WTC11 (cell line): ENCODE data around the gene KCNMA1. TPM values are rescaled to one million over a fixed set of nuclear protein-coding genes. Genes with fewer than 3 reads are reported as not detected.

Experiments
- ATAC-seq: fragments of 200-7000 bp; cut with Tn5 transposase; 2 replicates; pipeline ENCODE4 v1.10.0; 2021; ENCODE audit warnings: mild to moderate bottlenecking, moderate library complexity
- CTCF ChIA-PET: fragments of 300-600 bp; sonication (Branson Sonifier 250); formaldehyde crosslinking; loops from one replicate; lab custom pipeline; 2021; ENCODE audit warnings: antibody characterized with exemption; lab: Charles Lee
- POLR2A ChIA-PET: fragments of 350-600 bp; sonication (Branson Sonifier 250); formaldehyde crosslinking; loops from one replicate; lab custom pipeline; 2021; ENCODE audit warnings: antibody characterized with exemption; lab: Charles Lee
- DNase-seq: peaks from one replicate; pipeline ENCODE4 v3.0.0; 2021; ENCODE audit warnings: low spot score
- H3K27ac Mint-ChIP-seq: 2 replicates; pipeline ENCODE4 v1.8.0; 2021; ENCODE audit warnings: mixed read lengths
- H3K27me3 Mint-ChIP-seq: 2 replicates; pipeline ENCODE4 v1.8.0; 2021; ENCODE audit warnings: low read depth, mild to moderate bottlenecking, moderate library complexity, mixed read lengths
- H3K36me3 Mint-ChIP-seq: 2 replicates; pipeline ENCODE4 v1.8.0; 2021; ENCODE audit warnings: mixed read lengths
- H3K4me1 Mint-ChIP-seq: 2 replicates; pipeline ENCODE4 v1.8.0; 2022; ENCODE audit warnings: mixed read lengths
- H3K4me3 Mint-ChIP-seq: 2 replicates; pipeline ENCODE4 v1.8.0; 2021; ENCODE audit warnings: mild to moderate bottlenecking, moderate library complexity, mixed read lengths
- H3K9me3 Mint-ChIP-seq: 2 replicates; pipeline ENCODE4 v1.8.0; 2021; ENCODE audit warnings: mixed read lengths
- CBFB ChIP-seq: sonication (generic); formaldehyde crosslinking; IDR thresholded peaks from 2 replicates; pipeline ENCODE4 v1.8.1; 2022; ENCODE audit warnings: mild to moderate bottlenecking, low read depth, missing genetic modification reagents
- FOXP1 ChIP-seq: sonication (generic); formaldehyde crosslinking; IDR thresholded peaks from 2 replicates; pipeline ENCODE4 v1.8.0; 2022; ENCODE audit warnings: missing genetic modification reagents, mild to moderate bottlenecking, moderate library complexity, borderline replicate concordance
- GRHL2 ChIP-seq: fragments of 250-450 bp; sonication (Bioruptor Pico); IDR thresholded peaks from 2 replicates; pipeline ENCODE4 v1.8.0; 2022; ENCODE audit warnings: mild to moderate bottlenecking, moderate library complexity; ENCODE audit not compliant: insufficient replicate concordance, severe bottlenecking
- HMGA2 ChIP-seq: fragments of 250-450 bp; sonication (Bioruptor Pico); IDR thresholded peaks from 2 replicates; pipeline ENCODE4 v1.4.0; 2021; ENCODE audit warnings: mild to moderate bottlenecking, moderate library complexity
- KAT7 ChIP-seq: sonication (generic); formaldehyde crosslinking; IDR thresholded peaks from 2 replicates; pipeline ENCODE4 v1.8.1; 2023; ENCODE audit warnings: missing genetic modification reagents, mild to moderate bottlenecking, borderline replicate concordance
- NR2C2 ChIP-seq: sonication (generic); formaldehyde crosslinking; IDR thresholded peaks from 2 replicates; pipeline ENCODE4 v1.8.0; 2022; ENCODE audit warnings: mild to moderate bottlenecking, missing genetic modification reagents
- OVOL2 ChIP-seq: fragments of 250-450 bp; sonication (Bioruptor Pico); IDR thresholded peaks from 2 replicates; pipeline ENCODE4 v1.9.0; 2021; ENCODE audit warnings: mild to moderate bottlenecking, borderline replicate concordance
- RORB ChIP-seq: fragments of 250-450 bp; sonication (Bioruptor Pico); IDR thresholded peaks from 2 replicates; pipeline ENCODE4 v1.9.0; 2021; ENCODE audit warnings: mild to moderate bottlenecking
- SMAD3 ChIP-seq: sonication (generic); formaldehyde crosslinking; IDR thresholded peaks from 2 replicates; pipeline ENCODE4 v1.8.0; 2022; ENCODE audit warnings: missing genetic modification reagents, mild to moderate bottlenecking, borderline replicate concordance
- TEAD1 ChIP-seq: sonication (generic); formaldehyde crosslinking; IDR thresholded peaks from 2 replicates; pipeline ENCODE4 v1.8.0; 2022; ENCODE audit warnings: mild to moderate bottlenecking, missing genetic modification reagents
- ZNF121 ChIP-seq: sonication (generic); formaldehyde crosslinking; IDR thresholded peaks from 2 replicates; pipeline ENCODE4 v1.8.0; 2023; ENCODE audit warnings: missing genetic modification reagents
- ZNF138 ChIP-seq: sonication (generic); formaldehyde crosslinking; conservative IDR thresholded peaks from 2 replicates; pipeline ENCODE4 v1.8.1; 2022; ENCODE audit warnings: mild to moderate bottlenecking, moderate library complexity, missing genetic modification reagents
- ZNF317 ChIP-seq: sonication (generic); formaldehyde crosslinking; IDR thresholded peaks from 2 replicates; pipeline ENCODE4 v1.8.1; 2023; ENCODE audit warnings: low read depth, mild to moderate bottlenecking, moderate library complexity, missing genetic modification reagents, borderline replicate concordance
- ZNF423 ChIP-seq: fragments of 250-450 bp; sonication (Bioruptor Pico); IDR thresholded peaks from 2 replicates; pipeline ENCODE4 v2.1.2; 2022; ENCODE audit warnings: mild to moderate bottlenecking, moderate library complexity
- ZNF671 ChIP-seq: fragments of 250-450 bp; sonication (Bioruptor Pico); IDR thresholded peaks from 2 replicates; pipeline ENCODE4 v1.8.0; 2021; ENCODE audit warnings: mild to moderate bottlenecking
- total RNA-seq: library from RNA; stranded (reverse); gene quantifications from 3 replicates; pipeline ENCODE4 v1.2.3, GENCODE V29; 2021
- TF ChIP-seq, protein P1 (sequence below): fragments of 250-450 bp; sonication (Bioruptor Pico); conservative IDR thresholded peaks from 2 replicates; pipeline ENCODE4 v1.9.0; 2021; ENCODE audit warnings: mild to moderate bottlenecking
- TF ChIP-seq, protein P2 (sequence below): fragments of 250-450 bp; sonication (Bioruptor Pico); IDR thresholded peaks from 2 replicates; pipeline ENCODE4 v1.8.0; 2021; ENCODE audit warnings: mild to moderate bottlenecking
- TF ChIP-seq, protein P3 (sequence below): fragments of 250-450 bp; sonication (Bioruptor Pico); IDR thresholded peaks from 2 replicates; pipeline ENCODE4 v1.9.0; 2021; ENCODE audit warnings: mild to moderate bottlenecking, borderline replicate concordance
- TF ChIP-seq, protein P4 (sequence below): sonication (generic); formaldehyde crosslinking; IDR thresholded peaks from 2 replicates; pipeline ENCODE4 v1.8.0; 2022; ENCODE audit warnings: mild to moderate bottlenecking, missing genetic modification reagents
- TF ChIP-seq, protein P5 (sequence below): sonication (generic); formaldehyde crosslinking; IDR thresholded peaks from 2 replicates; pipeline ENCODE4 v1.8.0; 2022; ENCODE audit warnings: mild to moderate bottlenecking, missing genetic modification reagents

KCNMA1 gene
- total RNA-seq, 1 experiment from 2014 or later, result 7.3 TPM

DNA sequence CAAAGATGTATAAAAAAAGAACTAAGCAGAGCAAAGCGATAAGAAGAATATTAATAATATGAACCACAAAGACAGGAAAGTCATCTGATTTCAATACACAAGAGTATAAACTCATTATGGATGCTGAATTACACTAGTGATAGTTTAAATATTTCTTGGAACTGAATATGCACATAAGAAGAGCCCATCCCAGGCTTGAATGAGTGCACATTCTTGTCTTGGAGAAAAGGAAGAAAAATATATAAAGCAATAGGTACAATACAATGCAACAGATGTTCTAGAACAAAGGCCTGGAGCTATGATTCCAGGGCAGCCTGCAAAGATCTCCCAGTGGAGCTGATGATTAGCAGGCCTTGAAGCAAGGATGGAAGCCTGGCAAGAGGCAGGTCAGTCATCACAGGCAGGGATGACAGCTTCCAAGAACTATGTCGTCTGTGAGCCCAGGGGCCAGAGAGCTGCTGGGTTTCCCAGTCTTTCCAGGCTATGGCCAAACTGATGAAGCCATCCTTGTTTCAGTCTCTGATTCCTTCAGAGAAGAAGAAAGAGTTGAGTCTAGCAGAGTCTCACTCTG, 277.6 kb downstream of the KCNMA1 start:
- no peak for ATAC-seq
- H3K9me3 Mint-ChIP-seq, result no peaks in the 10 kb centered on the region
- TF ChIP-seq ZNF317, result no peak
- no peak for TF ChIP-seq ZNF121 (CRISPR knock-in tag)
- TF ChIP-seq, protein P1, sequence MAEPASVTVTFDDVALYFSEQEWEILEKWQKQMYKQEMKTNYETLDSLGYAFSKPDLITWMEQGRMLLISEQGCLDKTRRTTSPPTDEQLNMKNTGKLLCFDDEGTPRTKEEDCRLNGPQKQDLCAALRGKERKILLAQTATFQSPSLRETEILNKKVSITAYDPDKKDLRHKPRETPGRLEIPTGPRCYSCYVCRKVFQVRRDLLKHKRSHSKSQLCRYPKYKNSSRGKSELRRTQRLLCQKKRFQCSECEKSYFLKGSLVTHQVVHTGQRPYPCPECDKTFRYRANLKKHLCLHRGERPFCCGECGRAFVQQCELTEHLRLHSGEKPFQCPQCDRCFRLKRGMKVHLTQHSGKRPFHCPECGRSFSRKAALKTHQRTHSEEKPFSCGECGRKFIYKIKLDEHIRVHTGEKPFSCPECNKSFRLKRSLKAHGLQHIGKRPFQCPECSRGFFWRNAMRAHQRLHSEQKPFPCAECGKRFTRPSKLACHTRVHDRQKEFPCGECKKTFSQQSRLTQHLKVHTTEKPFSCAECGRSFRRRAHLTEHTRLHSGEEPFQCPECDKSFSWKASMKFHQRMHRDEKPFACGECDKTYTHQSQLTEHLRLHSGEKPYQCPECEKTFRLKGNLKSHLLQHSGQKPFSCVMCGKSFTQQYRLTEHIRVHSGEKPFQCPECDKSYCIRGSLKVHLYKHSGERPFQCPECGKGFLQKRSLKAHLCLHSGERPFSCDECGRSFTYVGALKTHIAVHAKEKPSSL (CRISPR knock-in tag), result no peak
- TF ChIP-seq, protein P2, sequence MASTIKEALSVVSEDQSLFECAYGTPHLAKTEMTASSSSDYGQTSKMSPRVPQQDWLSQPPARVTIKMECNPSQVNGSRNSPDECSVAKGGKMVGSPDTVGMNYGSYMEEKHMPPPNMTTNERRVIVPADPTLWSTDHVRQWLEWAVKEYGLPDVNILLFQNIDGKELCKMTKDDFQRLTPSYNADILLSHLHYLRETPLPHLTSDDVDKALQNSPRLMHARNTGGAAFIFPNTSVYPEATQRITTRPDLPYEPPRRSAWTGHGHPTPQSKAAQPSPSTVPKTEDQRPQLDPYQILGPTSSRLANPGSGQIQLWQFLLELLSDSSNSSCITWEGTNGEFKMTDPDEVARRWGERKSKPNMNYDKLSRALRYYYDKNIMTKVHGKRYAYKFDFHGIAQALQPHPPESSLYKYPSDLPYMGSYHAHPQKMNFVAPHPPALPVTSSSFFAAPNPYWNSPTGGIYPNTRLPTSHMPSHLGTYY (CRISPR knock-in tag), result no peak
- TF ChIP-seq NR2C2 (CRISPR knock-in tag), result no peak
- TF ChIP-seq OVOL2, result no peak
- no peak for TF ChIP-seq FOXP1
- TF ChIP-seq, protein P3, sequence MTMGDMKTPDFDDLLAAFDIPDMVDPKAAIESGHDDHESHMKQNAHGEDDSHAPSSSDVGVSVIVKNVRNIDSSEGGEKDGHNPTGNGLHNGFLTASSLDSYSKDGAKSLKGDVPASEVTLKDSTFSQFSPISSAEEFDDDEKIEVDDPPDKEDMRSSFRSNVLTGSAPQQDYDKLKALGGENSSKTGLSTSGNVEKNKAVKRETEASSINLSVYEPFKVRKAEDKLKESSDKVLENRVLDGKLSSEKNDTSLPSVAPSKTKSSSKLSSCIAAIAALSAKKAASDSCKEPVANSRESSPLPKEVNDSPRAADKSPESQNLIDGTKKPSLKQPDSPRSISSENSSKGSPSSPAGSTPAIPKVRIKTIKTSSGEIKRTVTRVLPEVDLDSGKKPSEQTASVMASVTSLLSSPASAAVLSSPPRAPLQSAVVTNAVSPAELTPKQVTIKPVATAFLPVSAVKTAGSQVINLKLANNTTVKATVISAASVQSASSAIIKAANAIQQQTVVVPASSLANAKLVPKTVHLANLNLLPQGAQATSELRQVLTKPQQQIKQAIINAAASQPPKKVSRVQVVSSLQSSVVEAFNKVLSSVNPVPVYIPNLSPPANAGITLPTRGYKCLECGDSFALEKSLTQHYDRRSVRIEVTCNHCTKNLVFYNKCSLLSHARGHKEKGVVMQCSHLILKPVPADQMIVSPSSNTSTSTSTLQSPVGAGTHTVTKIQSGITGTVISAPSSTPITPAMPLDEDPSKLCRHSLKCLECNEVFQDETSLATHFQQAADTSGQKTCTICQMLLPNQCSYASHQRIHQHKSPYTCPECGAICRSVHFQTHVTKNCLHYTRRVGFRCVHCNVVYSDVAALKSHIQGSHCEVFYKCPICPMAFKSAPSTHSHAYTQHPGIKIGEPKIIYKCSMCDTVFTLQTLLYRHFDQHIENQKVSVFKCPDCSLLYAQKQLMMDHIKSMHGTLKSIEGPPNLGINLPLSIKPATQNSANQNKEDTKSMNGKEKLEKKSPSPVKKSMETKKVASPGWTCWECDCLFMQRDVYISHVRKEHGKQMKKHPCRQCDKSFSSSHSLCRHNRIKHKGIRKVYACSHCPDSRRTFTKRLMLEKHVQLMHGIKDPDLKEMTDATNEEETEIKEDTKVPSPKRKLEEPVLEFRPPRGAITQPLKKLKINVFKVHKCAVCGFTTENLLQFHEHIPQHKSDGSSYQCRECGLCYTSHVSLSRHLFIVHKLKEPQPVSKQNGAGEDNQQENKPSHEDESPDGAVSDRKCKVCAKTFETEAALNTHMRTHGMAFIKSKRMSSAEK, result no peak
- TF ChIP-seq ZNF138 (CRISPR knock-in tag), result no peak
- no peak for TF ChIP-seq GRHL2 (CRISPR knock-in tag)
- no peak for TF ChIP-seq RORB
- no peak for TF ChIP-seq CBFB (CRISPR knock-in tag)
- TF ChIP-seq, protein P4, sequence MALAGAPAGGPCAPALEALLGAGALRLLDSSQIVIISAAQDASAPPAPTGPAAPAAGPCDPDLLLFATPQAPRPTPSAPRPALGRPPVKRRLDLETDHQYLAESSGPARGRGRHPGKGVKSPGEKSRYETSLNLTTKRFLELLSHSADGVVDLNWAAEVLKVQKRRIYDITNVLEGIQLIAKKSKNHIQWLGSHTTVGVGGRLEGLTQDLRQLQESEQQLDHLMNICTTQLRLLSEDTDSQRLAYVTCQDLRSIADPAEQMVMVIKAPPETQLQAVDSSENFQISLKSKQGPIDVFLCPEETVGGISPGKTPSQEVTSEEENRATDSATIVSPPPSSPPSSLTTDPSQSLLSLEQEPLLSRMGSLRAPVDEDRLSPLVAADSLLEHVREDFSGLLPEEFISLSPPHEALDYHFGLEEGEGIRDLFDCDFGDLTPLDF, result no peak
- TF ChIP-seq HMGA2 (CRISPR knock-in tag), result no peak
- TF ChIP-seq ZNF423, result no peak
- TF ChIP-seq ZNF671, result no peak
- TF ChIP-seq, protein P5, sequence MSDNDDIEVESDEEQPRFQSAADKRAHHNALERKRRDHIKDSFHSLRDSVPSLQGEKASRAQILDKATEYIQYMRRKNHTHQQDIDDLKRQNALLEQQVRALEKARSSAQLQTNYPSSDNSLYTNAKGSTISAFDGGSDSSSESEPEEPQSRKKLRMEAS (CRISPR knock-in tag), result no peak
- TF ChIP-seq, all 79 proteins: peak for 0
- no peaks in the 10 kb centered on the region for H3K36me3 Mint-ChIP-seq
- H3K4me1 Mint-ChIP-seq, result no peaks in the 10 kb centered on the region
- H3K4me3 Mint-ChIP-seq, result no peak overlapping the region
- CTCF ChIA-PET, result interaction anchor here (1.2 kb wide), 1 partner anchor 194 kb away, joined by 3 read pairs; no protein-coding TSS in a partner anchor
- POLR2A ChIA-PET, result no interaction called here
- no peak for DNase-seq
- H3K27me3 Mint-ChIP-seq, result no peaks in the 10 kb centered on the region
- no peak overlapping the region for H3K27ac Mint-ChIP-seq

DNA sequence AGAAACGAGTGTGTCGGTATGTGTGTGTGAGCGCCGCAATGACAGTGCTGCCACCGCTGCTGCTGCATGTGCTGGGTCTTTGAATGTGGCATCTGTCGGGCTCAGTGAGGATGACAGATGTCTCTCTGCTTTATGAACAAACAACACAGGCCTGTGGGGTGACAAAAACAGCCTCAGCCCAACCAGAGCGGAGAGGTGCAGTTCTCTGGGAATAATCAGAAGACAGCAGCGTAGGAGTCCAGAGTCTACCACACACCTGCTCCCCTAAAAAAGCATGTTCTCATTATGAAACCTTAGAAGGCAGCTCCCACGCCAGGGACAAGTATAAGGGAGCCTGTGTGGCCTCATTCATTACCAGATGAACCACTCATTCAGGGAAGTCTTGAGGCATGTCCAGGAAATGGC, 278.3 kb downstream of the KCNMA1 start:
- ATAC-seq (no peak), DNase-seq (no peak)
- Mint-ChIP-seq H3K4me3 (no peak overlapping the region), H3K27me3 (no peaks in the 10 kb centered on the region), H3K4me1 (no peaks in the 10 kb centered on the region), H3K9me3 (no peaks in the 10 kb centered on the region), H3K27ac (no peak overlapping the region), H3K36me3 (no peaks in the 10 kb centered on the region)
- no peak for TF ChIP-seq KAT7 (CRISPR knock-in tag)
- no peak for TF ChIP-seq TEAD1
- TF ChIP-seq SMAD3 (CRISPR knock-in tag), result no peak
- ChIA-PET POLR2A (no interaction called here), CTCF (interaction anchor here (1.2 kb wide), 1 partner anchor 193 kb away, joined by 3 read pairs; no protein-coding TSS in a partner anchor)
